Measurements from ENCODE around the gene ZBTB20. TPM values are rescaled to one million over a fixed set of nuclear protein-coding genes. Genes with fewer than 3 reads are reported as not detected.

The ZBTB20 gene
- total RNA-seq, 1 donor from 2014 or later, result 21.4 TPM

- Mint-ChIP-seq H3K27ac (ENCODE audit: unreplicated experiment) (no peak overlapping the region), H3K9me3 (ENCODE audit: unreplicated experiment) (no peaks in the 10 kb centered on the region), H3K36me3 (ENCODE audit: low read depth, unreplicated experiment) (no peaks in the 10 kb centered on the region), H3K4me1 (ENCODE audit: low read depth, unreplicated experiment) (no peaks in the 10 kb centered on the region), H3K27me3 (ENCODE audit: low read depth, unreplicated experiment) (no peaks in the 10 kb centered on the region), H3K4me3 (ENCODE audit: unreplicated experiment) (no peak overlapping the region)
- H3K4me1 ChIP-seq (ENCODE audit: insufficient read depth, low read length), result no peaks in the 10 kb centered on the region
- no peak overlapping the region for H3K4me3 ChIP-seq (ENCODE audit: insufficient read depth, low read depth, low read length)
- H3K9ac ChIP-seq (ENCODE audit: low read length), result no peak overlapping the region
- FAIRE-seq, result no peak
- no peak overlapping the region for H3K4me2 ChIP-seq (ENCODE audit: low read length)
- H2AFZ ChIP-seq (ENCODE audit: low read depth, low read length), result no peak overlapping the region
- H3K27me3 ChIP-seq (ENCODE audit: insufficient read depth, low read length), result no peaks in the 10 kb centered on the region
- H4K20me1 ChIP-seq (ENCODE audit: insufficient read depth, low read length), result no peaks in the 10 kb centered on the region
- H3K9me3 ChIP-seq (ENCODE audit: insufficient read depth, low read depth, low read length), result no peaks in the 10 kb centered on the region
- H3K27ac ChIP-seq (ENCODE audit: low read depth, low read length), result no peak overlapping the region
- H3K36me3 ChIP-seq (ENCODE audit: insufficient read depth, low read length), result no peaks in the 10 kb centered on the region
- no peak for TF ChIP-seq EZH2 (IDR thresholded peaks at IDR 0.05; ENCODE audit: insufficient read depth, low read length)
- TF ChIP-seq, protein P1, sequence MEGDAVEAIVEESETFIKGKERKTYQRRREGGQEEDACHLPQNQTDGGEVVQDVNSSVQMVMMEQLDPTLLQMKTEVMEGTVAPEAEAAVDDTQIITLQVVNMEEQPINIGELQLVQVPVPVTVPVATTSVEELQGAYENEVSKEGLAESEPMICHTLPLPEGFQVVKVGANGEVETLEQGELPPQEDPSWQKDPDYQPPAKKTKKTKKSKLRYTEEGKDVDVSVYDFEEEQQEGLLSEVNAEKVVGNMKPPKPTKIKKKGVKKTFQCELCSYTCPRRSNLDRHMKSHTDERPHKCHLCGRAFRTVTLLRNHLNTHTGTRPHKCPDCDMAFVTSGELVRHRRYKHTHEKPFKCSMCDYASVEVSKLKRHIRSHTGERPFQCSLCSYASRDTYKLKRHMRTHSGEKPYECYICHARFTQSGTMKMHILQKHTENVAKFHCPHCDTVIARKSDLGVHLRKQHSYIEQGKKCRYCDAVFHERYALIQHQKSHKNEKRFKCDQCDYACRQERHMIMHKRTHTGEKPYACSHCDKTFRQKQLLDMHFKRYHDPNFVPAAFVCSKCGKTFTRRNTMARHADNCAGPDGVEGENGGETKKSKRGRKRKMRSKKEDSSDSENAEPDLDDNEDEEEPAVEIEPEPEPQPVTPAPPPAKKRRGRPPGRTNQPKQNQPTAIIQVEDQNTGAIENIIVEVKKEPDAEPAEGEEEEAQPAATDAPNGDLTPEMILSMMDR (IDR thresholded peaks at IDR 0.05; ENCODE audit: insufficient read depth, low read depth, low read length), result no peak
- no peaks in the 10 kb centered on the region for H3K79me2 ChIP-seq (ENCODE audit: insufficient read depth, low read length)
- DNase-seq (ENCODE audit: low read depth), result no peak
These were observed 288.8 kb downstream of the ZBTB20 start for GRCh38 chr3:114858329-114858728.

DNA sequence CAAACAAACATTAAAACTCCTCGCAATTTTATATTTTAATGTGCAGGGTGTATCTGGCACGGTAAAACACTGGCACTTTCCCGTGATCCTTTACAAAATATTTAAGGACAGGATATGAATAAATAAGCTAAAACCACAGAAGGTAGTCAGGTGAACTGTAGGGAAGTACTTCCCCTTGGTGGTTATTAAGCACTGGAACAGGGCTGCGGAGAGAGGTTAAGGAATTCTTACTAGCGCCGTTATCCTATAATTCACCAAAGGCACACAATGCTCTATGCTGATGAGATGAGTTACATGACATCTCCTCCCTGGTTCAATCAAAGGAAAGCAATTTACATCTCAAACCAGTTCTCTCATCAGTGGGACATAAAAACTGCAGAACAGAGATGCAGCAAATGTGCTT lies 289.8 kb downstream of the ZBTB20 start:
- Mint-ChIP-seq H3K27ac (ENCODE audit: unreplicated experiment) (no peak overlapping the region), H3K4me3 (ENCODE audit: unreplicated experiment) (no peak overlapping the region), H3K9me3 (ENCODE audit: unreplicated experiment) (no peaks in the 10 kb centered on the region), H3K27me3 (ENCODE audit: low read depth, unreplicated experiment) (no peaks in the 10 kb centered on the region), H3K36me3 (ENCODE audit: low read depth, unreplicated experiment) (no peaks in the 10 kb centered on the region), H3K4me1 (ENCODE audit: low read depth, unreplicated experiment) (no peaks in the 10 kb centered on the region)
- no peak for TF ChIP-seq EZH2 (IDR thresholded peaks at IDR 0.05; ENCODE audit: insufficient read depth, low read length)
- TF ChIP-seq, protein P1 (IDR thresholded peaks at IDR 0.05; ENCODE audit: insufficient read depth, low read depth, low read length), result no peak
- Histone ChIP-seq H3K9ac (ENCODE audit: low read length) (no peak overlapping the region), H2AFZ (ENCODE audit: low read depth, low read length) (no peak overlapping the region), H3K4me3 (ENCODE audit: insufficient read depth, low read depth, low read length) (no peak overlapping the region), H3K9me3 (ENCODE audit: insufficient read depth, low read depth, low read length) (no peaks in the 10 kb centered on the region), H3K36me3 (ENCODE audit: insufficient read depth, low read length) (no peaks in the 10 kb centered on the region), H3K4me2 (ENCODE audit: low read length) (no peak overlapping the region), H3K27ac (ENCODE audit: low read depth, low read length) (no peak overlapping the region), H3K27me3 (ENCODE audit: insufficient read depth, low read length) (no peaks in the 10 kb centered on the region), H4K20me1 (ENCODE audit: insufficient read depth, low read length) (no peaks in the 10 kb centered on the region), H3K79me2 (ENCODE audit: insufficient read depth, low read length) (no peaks in the 10 kb centered on the region), H3K4me1 (ENCODE audit: insufficient read depth, low read length) (no peaks in the 10 kb centered on the region)
- no peak for FAIRE-seq
- no peak for DNase-seq (ENCODE audit: low read depth)

- Histone ChIP-seq H3K27me3 (ENCODE audit: insufficient read depth, low read length) (no peaks in the 10 kb centered on the region), H4K20me1 (ENCODE audit: insufficient read depth, low read length) (no peaks in the 10 kb centered on the region), H3K4me2 (ENCODE audit: low read length) (no peak overlapping the region), H3K36me3 (ENCODE audit: insufficient read depth, low read length) (no peaks in the 10 kb centered on the region), H3K9ac (ENCODE audit: low read length) (no peak overlapping the region), H2AFZ (ENCODE audit: low read depth, low read length) (no peak overlapping the region), H3K27ac (ENCODE audit: low read depth, low read length) (no peak overlapping the region), H3K9me3 (ENCODE audit: insufficient read depth, low read depth, low read length) (no peaks in the 10 kb centered on the region), H3K4me1 (ENCODE audit: insufficient read depth, low read length) (no peaks in the 10 kb centered on the region), H3K79me2 (ENCODE audit: insufficient read depth, low read length) (no peaks in the 10 kb centered on the region), H3K4me3 (ENCODE audit: insufficient read depth, low read depth, low read length) (no peak overlapping the region)
- DNase-seq (ENCODE audit: low read depth), result no peak
- H3K27ac Mint-ChIP-seq (ENCODE audit: unreplicated experiment), result no peak overlapping the region
- H3K27me3 Mint-ChIP-seq (ENCODE audit: low read depth, unreplicated experiment), result no peaks in the 10 kb centered on the region
- no peak for TF ChIP-seq EZH2 (IDR thresholded peaks at IDR 0.05; ENCODE audit: insufficient read depth, low read length)
- TF ChIP-seq, protein P1 (IDR thresholded peaks at IDR 0.05; ENCODE audit: insufficient read depth, low read depth, low read length), result no peak
- no peak for FAIRE-seq
- H3K4me3 Mint-ChIP-seq (ENCODE audit: unreplicated experiment), result no peak overlapping the region
- no peaks in the 10 kb centered on the region for H3K4me1 Mint-ChIP-seq (ENCODE audit: low read depth, unreplicated experiment)
- H3K9me3 Mint-ChIP-seq (ENCODE audit: unreplicated experiment), result no peaks in the 10 kb centered on the region
- H3K36me3 Mint-ChIP-seq (ENCODE audit: low read depth, unreplicated experiment), result no peaks in the 10 kb centered on the region
These were observed 290.3 kb downstream of the ZBTB20 start for GRCh38 chr3:114856835-114857234.
